Cardiac fibroblast (primary cell): ENCODE data around the gene CD7.

ENCODE experiments used
- DNase-seq, 2 donors: peaks; one replicate each; pipeline versions ENCODE4 v3.0.0 to v3.0.0-alpha.2; 2010; ENCODE audit warnings: low read depth in 2 of 2
- H3K4me3 ChIP-seq, 2 donors: replicated peaks in 1 of 2; 1 replicate in 1 of 2; 2 replicates in 1 of 2; pipeline ENCODE4 v1.5.1; 2011; ENCODE audit warnings: low read depth in 2 of 2, low read length in 2 of 2, mild to moderate bottlenecking in 2 of 2, moderate library complexity in 1 of 2
- CTCF ChIP-seq: IDR thresholded peaks from one replicate; pipeline ENCODE4 v1.5.1; 2011; ENCODE audit warnings: low read depth, mild to moderate bottlenecking, low read length, inconsistent platforms

The CD7 gene

DNA sequence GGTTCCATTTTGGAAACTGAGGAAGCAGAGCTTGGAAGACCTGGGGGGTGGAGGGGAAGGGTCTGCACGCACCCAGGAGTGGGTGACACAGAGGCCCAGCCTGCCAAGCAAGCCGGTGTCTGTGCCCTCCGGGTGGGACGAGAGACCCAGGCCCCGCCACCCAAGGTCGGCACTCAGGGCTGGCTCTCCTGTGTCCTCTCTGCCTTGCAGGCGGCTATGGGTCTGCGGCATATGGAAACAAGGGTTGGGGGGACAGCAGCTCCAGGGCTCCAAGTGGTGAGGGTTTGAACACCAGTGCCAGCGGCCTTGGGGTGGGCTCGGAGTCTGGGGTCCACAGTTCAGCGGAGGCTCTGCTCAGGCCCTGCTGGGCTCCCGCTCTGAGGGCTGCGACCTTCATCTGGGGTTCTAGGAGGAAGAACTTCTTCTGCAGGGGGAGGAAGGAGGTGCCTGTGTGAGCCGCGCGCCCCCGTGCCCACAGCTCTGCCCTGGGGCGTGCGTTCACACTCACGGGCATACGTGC lies 4.6 kb upstream of the CD7 start:
- TF ChIP-seq CTCF: no peak
- no peak for DNase-seq
- H3K4me3 ChIP-seq: no peak overlapping the region

DNA sequence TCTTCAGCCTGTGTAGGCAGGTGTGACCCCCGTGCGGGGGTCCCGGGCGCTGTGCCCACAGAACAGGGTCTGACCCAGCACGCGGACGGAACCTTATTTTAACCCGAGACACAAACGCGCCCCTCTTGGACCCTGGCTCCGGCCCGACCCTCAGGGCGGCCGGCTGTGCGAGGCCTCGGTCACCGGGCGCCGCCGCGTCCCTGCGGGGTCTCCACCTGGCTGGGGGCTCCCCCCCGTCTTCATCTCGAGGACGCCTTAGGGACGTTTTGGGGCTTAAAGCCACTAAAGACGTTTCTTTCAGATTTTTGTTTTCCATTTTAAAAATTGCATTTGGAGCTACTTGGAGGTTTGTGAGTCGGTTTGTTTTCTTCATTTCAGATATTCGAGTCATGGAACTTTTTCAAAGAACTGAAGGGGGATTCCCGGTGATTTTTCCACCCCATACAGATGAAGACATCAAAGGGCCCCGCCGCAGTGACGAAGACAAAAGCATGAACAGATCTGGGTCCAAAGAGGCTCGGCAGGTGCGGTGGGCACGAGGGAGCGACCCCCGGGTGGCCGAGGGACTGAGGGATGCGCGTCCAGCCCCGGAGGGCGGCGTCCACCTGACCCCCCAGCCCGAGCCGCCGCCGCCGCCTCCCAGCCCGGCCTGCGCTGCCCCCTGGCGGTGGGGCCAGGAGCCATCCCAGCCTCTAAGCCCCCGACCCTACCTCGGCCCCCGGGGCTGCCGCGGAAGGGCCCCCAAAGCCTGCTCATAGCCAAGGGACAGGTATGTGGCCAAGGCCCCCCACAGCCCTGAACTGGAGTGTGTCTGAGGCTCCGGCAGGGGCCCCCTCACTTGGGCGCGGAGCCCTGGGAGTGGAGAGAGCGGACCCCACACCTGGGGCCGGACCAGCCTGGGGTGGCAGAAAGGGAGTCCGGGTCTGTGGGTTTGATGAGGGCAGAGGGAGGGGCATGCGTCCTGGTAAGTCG lies 3.8 kb upstream of the CD7 start:
- H3K4me3 ChIP-seq: no peak overlapping the region
- DNase-seq: peak in 1 of 2 donors; percentile 32
- peak; percentile 53 for TF ChIP-seq CTCF

DNA sequence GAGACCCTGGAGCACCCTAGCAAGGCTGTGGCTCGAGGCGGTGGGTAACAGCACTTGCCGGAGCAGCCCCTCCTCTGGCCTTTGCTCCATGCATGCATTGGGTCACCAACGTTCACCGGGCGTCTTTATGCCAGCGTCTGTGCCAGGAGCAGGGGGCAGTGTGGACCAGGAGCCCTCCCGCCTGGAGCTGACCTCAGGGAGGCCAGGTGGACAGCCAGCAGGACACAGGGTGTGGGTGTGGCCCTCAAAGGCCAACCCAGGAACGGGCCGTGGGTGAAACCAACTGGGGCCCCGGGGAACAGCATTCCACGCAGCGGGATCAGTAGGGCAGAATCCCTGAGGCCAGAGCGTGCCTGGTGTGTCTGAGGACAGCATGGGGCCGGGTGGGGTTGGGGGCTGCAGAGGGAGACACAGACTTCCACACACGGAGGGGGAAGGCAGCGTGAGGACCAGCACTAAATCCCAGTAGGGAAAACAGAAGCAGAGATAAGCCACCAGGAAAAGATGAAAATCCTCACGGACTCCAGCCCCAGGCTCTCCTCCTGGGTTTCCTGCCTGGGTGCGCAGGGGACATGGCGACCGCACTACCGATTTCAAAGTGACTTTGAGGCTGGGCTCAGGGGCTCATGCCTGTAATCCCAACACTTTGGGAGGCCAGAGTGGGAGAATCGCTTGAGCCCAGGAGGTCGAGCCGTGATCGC lies 2.9 kb upstream of the CD7 start:
- no peak for DNase-seq
- H3K4me3 ChIP-seq: no peak overlapping the region
- TF ChIP-seq CTCF: no peak

GRCh38 chr17:82319619-82320062 lies 2.2 kb upstream of the CD7 start:
- DNase-seq: no peak
- TF ChIP-seq CTCF: no peak
- H3K4me3 ChIP-seq: no peak overlapping the region

DNA sequence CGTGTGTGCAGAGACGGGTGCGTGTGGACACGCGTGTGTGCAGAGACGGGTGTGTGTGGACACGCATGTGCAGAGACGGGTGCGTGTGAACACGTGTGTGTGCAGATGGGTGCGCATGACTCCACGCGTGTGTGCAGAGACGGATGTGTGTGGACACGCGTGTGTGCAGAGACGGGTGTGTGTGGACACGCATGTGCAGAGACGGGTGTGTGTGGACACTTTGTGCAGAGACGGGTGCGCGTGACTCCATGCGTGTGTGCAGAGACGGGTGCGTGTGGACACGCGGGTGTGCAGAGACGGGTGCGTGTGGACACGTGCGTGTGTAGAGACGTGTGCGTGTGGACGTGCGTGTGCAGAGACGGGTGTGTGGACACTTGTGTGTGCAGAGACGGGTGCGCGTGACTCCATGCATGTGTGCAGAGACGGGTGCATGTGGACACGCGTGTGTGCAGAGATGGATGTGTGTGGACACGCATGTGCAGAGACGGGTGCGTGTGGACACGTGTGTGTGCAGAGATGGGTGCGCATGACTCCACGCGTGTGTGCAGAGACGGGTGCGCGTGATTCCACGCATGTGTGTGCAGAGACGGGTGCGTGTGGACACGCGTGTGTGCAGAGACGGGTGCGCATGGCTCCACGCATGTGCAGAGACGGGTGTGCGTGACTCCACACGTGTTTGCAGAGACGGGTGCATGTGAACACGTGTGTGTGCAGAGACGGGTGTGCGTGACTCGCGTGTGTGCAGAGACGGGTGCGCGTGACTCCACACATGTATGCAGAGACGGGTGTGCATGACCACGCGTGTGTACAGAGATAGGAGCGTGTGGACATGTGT lies 1.6 kb upstream of the CD7 start:
- no peak overlapping the region for H3K4me3 ChIP-seq
- no peak for DNase-seq
- no peak for TF ChIP-seq CTCF

DNA sequence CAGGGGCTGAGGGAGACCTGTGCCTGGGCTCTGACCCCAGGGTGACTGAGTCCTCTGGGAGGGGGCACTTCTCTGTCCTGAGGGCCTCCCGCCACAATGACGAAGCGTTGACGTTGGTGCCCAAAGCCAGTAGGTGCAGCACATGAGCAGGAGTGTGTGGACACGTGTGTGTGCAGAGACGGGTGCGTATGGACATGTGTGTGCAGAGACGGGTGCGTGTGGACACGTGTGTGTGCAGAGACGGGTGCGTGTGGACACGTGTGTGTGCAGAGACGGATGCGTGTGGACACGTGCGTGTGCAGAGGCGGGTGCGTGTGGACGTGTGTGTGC lies 726 bp upstream of the CD7 start:
- TF ChIP-seq CTCF: no peak
- DNase-seq: no peak
- H3K4me3 ChIP-seq: no peak overlapping the region
